Stomach (tissue), 4 donors: ENCODE measurements around the gene CCDC141.

ENCODE experiments used
- EP300 ChIP-seq: sonication (generic); formaldehyde crosslinking; IDR thresholded peaks from one replicate; pipeline ENCODE4 v1.6.1; 2017; ENCODE audit warnings: antibody characterized with exemption
- POLR2A ChIP-seq, 4 donors: fragments of 450-650 bp; IDR thresholded peaks; one replicate each; pipeline ENCODE4 v1.6.1; 2016; ENCODE audit warnings: antibody characterized with exemption in 4 of 4, control low read depth in 2 of 4, mild to moderate bottlenecking in 1 of 4, moderate library complexity in 1 of 4

DNA sequence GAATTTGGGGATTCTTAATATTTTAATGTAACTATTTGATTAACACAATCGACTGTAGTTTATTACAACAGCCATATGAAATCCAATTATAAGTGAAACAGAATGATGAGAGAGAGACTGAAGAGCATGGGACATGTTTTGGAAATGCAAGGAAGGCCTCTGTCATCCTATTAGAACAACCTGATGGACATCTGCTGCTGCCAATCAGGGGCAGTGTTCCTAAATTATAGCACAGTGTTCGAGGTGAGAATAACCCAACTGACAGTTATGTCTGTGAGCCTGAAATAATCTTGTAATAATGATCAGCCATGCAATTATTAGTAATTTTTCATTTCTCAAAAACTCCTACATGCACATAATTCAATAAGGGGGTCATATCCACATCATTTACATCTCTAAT, 73.6 kb downstream of the CCDC141 start:
- TF ChIP-seq POLR2A (IDR thresholded peaks at IDR 0.05) (no peak), EP300 (no peak)
